NCI-H1105 treated with DMSO at 0.1 percent for 48 hours (cell line): ENCODE measurements around the gene CPLX1.

Experiments used
- DNase-seq: peaks from one replicate; lab custom pipeline; 2025; lab: John Stamatoyannopoulos, UW

The CPLX1 gene

GRCh38 chr4:855880-856224 lies 29.9 kb upstream of the CPLX1 start:
- DNase-seq: no peak

DNA sequence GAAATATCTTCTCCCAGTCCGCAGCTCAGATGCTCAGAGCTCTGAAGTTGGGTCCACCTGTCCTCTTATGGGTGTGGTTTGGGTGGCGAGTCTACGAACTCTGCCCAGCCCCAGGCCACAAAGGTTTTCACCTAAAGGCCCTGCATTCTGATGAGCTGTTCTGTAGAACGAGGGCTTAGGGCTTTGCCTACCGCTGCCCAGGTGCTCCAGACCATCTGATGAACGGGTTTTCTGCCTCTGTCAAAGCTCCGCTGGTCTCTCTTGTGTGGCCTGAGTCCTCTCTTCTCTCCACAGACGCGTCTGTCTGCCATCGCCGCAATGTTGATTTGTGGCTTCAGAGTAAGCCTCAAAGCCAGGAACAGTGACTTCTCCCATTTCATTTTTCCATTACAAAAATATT lies 28.4 kb upstream of the CPLX1 start:
- no peak for DNase-seq

DNA sequence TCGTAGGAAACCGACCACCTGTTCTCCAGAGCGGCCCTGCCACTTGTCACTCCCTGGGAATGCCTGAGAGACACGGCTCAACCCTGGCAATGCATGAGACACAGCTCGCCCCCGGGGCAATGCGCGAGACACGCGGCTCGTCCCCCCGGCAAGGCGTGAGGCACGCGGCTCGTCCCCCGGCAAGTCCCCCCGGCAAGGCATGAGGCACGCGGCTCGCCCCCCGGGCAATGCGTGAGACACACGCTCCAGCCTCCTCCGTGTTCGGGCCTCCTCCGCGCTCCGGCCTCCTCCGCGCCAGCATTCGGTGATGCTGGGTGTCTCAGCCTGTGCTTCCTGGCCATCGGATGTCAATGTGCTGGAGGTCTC lies 27.5 kb upstream of the CPLX1 start:
- DNase-seq: no peak

- no peak for DNase-seq
These were observed 25.9 kb upstream of the CPLX1 start for GRCh38 chr4:851701-852430.

DNA sequence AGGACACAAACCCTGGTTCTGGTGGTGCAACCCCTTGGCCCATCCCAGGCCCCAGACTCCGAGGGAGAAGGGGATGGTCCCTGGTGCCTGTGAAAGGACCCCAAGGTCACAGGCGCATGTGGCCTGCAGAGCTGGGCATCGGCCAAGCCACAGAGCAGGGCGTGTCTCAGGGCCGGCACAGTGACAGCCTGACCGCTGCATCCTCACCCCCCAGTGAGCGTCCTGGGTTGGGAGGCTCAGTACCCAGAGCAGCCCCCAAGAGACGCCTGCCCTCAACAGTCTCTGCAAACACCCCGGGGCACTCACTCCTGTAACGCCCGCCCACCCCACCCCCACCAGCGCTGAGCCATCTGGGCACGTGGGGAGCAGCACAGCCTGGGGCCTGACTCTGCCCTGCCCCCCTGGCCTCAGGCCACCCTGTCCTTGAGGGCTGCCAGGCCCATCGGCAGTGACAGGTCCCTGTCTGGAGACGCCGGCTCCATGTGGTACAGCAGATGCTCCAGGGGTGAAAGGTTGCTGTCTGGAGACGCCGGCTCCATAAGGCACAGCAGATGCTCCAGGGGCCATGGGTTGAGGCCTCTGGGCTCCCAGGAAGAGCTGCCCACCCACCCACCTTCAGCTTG lies 24.5 kb upstream of the CPLX1 start:
- no peak for DNase-seq

- no peak for DNase-seq
These were observed 23.7 kb upstream of the CPLX1 start for GRCh38 chr4:849478-850175.

- no peak for DNase-seq
These were observed 23.0 kb upstream of the CPLX1 start for GRCh38 chr4:848803-849477.

- DNase-seq: no peak
These were observed 22.4 kb upstream of the CPLX1 start for GRCh38 chr4:848307-848691.

DNA sequence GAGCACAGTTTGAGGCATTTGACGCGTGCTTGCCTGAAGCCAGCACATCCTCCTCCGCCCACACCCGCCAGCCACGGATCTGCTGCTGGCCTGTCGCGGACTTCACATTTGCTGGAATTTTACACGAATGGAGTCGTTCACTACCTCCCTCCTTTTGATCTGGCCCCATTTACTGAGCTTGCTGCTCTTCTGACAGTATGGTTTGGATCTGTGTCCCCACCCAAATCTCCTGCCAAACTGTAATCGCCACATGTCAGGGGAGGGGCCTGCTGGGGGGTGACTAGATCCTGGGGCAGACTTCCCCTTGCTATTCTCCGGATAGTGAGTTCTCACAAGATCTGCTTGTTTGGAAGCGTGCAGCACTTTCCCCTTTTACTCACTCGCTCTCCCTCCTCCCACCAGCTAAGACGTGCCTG lies 19.9 kb upstream of the CPLX1 start:
- DNase-seq: no peak

GRCh38 chr4:845233-845835 lies 19.4 kb upstream of the CPLX1 start:
- no peak for DNase-seq

DNA sequence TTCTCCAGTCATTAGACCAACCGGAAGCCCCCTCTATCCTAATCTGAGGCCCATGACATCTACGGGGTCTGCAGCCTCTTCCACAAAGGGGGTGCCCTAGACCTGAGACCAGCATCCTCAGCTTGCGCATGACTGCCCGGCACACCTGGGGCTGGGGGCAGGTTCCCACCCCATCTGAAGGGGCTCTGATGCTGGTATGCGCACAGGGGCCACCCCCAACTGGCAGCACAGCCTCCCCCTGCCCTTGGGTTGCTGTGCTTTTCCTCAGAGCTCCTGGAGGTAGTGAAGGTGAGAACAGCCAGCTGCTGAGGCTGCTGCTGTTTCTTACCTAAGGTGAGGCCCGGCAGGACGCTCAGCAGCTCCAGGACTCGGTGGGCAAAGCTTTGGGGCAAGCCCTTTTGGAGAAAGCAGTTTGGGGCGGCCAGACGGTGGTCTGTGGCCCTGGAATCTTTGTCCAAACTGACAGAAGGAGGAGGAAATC lies 18.9 kb upstream of the CPLX1 start:
- no peak for DNase-seq

DNA sequence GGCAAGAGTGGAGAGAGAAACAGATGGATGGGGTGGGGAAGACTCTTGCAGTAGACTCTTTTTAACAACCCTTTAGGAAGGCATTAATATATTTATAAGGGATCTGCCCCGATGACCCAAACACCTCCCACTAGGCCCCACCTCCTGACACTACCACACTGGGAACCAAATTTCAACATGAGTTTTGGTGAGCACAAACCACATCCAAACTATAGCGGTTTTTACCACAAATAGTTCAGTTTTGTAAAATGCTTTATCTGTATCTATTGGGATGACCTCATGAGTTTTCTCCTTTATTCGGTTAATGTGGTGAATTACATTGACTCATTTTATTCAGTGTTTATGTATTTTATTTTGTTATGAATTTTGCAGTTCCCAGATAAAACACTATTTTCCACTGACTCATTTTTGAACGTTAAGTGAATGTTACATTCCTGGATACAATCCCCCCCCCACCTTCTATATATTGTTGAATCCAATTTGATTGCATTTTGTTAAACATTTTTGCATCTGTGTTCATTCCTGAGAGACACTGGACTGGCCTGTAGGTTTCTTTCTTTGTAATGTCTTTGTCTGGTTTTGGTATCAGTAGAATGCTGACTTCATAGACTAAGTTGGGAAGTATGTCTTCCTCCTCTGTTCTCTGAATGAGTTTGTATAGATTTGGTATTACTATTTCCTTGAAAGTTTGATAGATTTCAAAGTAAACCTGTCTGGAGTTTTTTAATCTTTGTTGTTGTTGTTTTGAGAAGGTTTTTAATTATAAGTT lies 13.9 kb upstream of the CPLX1 start:
- no peak for DNase-seq

- no peak for DNase-seq
These were observed 11.8 kb upstream of the CPLX1 start for GRCh38 chr4:837772-838171.

DNA sequence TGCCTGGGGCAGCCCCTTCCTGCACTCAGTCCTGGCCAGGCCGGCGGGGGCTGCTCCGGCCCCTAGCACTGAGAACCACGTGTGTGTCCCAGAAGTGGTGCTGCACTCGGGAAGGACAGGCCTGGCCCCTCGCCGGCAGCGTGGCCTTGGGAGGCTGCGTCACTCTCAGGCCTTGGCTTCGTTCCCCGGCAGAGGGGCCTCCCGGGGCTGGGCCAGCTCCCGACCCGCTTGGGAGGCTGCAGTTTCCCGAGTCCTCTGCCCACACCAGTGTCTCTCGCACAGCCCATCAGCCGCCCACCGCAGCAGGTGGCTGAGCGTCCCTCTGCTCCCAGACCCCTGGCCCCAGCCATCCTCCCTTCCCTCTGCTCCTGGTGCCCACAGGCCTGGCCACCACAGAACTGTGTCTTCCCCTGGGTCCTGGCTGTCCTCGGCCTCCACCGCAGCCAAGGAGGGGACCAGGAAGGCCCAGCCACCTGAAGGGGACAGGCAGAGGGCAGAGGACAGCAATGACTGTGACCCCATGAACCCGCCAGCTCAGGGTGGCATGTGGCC lies 10.9 kb upstream of the CPLX1 start:
- no peak for DNase-seq

- no peak for DNase-seq
These were observed 10.1 kb upstream of the CPLX1 start for GRCh38 chr4:836003-836511.

DNA sequence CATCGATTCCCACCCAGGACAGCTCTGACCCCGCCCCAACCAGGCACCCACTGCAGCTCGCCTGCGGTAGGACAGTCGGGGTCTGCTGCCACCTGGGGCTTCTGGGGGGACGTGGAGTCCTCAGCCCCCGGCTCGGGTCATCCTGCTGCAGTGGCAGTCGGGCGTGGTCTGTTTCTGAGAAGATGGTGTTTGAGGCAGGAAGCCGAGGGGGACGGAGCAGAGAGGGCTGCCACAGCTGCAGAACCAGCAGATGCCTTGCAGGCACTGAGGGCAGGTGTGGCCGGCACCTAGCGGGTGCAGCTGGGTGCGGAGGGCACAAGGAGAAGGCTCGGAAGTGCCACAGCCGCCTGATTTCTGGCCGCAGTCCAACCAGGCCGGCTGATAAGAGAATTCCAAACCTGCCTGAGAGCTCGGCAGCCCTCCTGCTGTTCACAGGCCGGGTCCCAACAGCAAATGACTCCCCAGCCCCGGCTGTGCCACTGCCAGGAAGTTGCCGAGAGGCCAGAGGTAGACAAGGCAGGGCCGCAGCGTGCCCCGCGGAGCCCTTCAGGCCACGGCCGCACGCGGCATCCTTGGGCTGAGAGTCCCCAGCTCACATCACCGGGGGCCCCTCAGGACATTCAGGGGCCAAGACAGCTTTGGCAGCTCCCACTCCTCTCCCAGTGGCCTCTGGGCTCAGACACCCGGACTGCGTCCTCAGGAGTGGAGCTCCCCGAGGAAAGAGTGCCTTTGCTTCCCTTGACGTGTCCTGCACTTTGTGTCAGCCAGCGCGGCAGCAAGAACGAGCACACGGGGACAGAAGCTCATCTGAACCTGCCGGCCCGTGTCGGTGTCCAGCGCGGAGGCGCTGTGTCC lies 9.4 kb upstream of the CPLX1 start:
- DNase-seq: peak; percentile 55

DNA sequence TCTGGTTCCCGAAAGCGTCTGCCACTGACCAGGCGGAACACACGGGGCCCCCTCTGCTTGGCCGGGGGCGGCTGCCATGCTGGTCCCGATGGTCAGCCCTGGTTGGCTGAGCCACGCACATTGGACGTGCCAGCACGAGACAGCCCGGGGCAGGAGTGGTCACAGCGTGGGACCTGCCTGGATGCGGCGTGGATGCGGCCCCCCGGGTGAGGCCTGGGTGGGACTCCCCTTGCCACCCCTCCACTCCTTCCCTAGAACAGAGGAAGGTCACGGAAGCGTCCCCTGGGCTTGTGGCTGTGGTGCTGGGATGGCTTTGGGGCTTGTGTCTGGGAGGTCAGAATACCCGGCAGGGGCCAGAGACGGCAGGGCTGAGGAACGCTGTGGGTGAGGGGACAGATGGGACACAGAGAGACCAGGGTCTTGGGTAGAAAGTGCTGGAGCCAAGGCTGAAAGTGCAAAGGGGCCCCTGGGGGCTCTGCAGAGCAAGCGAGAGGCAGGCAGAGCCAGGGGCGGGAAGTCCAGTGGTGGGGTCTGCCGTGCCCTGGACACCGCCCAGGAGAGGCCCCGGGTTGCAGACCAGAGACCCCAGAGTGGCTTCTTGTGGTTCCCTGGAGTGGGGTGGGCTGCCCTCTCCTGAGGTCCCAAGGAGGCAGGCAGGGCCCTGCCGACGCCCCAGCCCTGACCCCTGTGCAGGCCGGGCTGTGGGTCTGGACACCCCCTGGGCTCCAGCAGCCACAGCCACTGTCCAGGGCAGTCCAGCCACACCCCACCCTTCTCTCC lies 8.6 kb upstream of the CPLX1 start:
- no peak for DNase-seq

DNA sequence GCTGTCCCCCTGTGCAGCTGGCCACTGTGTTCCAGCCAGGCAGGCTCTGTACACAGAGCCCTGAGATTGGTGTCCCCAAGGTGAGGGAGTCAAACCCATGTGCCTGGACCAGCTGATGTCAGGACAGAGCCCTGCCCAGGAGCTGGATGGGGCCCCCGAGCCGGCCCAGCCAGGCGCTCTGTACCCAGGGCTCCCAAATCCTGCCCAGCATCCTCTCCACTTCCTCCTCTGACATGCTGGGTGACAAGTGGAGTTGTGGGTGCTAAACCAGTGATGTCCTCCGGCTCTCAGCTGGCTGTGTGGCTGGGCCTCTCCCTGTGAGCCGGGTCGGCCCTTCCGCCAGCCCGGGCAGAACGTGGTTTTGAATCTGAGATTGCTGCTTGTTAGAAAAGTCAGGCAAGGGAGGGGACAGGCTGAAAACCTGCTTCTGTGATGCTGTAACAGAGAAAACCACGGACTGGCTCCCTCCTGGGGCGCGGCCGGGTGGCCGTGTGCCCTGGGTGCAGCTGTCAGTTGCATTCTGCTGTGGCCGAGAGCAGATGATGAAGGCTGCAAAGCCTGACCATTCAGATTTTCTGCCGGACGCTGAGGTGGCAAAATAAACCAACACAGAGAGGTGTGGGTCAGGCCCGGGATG lies 7.9 kb upstream of the CPLX1 start:
- no peak for DNase-seq

DNA sequence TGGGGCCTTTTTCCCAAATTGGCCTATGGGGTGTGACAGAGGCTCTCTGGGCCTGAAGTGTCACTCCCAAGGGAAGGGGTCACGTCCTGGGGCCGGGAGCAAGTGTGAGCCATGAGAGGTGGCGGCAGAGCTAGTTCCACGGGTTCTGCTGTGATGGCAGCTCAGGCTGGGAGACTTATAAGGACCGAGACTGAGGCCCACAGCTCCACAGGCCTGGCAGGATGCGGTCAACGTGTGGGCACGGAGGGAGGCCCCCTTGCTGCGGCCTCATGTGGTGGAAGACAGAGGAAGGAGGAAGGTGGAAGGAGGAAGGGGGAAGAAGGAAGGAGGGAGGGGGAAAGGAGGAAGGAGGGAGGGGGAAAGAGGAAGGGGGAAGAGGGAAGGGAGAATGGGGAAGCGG lies 7.2 kb upstream of the CPLX1 start:
- no peak for DNase-seq
